HG03469 (cell line): ENCODE measurements around the gene PIGQ.

Source experiments
- ATAC-seq: cut with Tn5 transposase; IDR thresholded peaks from one replicate; pipeline ENCODE4 v1.9.1; 2021; ENCODE audit warnings: mild to moderate bottlenecking, moderate library complexity, moderate number of reproducible peaks; ENCODE audit not compliant: unreplicated experiment

The PIGQ gene

GRCh38 chr16:569445-570254 lies at the start of gene PIGQ:
Gene PIGQ, plus strand, starts transcription at chr16:569968. Its CDS starts 4,107 bp downstream, at chr16:574075.
- ATAC-seq: no peak

GRCh38 chr16:520847-521246 lies 48.9 kb upstream of the PIGQ start:
- no peak for ATAC-seq

- ATAC-seq: no peak
Observed at GRCh38 chr16:521381-522210, 48.2 kb upstream of the PIGQ start.

GRCh38 chr16:522320-523096 lies 47.3 kb upstream of the PIGQ start:
- no peak for ATAC-seq

- no peak for ATAC-seq
Observed at GRCh38 chr16:523097-523741, 46.5 kb upstream of the PIGQ start.

GRCh38 chr16:524274-525040 lies 45.3 kb upstream of the PIGQ start:
- ATAC-seq: no peak

GRCh38 chr16:525123-525519 lies 44.6 kb upstream of the PIGQ start:
- no peak for ATAC-seq

- no peak for ATAC-seq
Observed at GRCh38 chr16:525520-526180, 44.1 kb upstream of the PIGQ start.

- no peak for ATAC-seq
Observed at GRCh38 chr16:526181-527014, 43.4 kb upstream of the PIGQ start.

- peak; percentile 32 for ATAC-seq
Observed at GRCh38 chr16:527015-527903, 42.5 kb upstream of the PIGQ start, which contains the start of gene CAPN15. Gene CAPN15, plus strand, starts transcription at chr16:527712. Its CDS starts 19,127 bp downstream, at chr16:546839.

GRCh38 chr16:528111-529011 lies 41.4 kb upstream of the PIGQ start:
- ATAC-seq: peak; percentile 9

- no peak for ATAC-seq
Observed at GRCh38 chr16:529012-529575, 40.7 kb upstream of the PIGQ start.

- no peak for ATAC-seq
Observed at GRCh38 chr16:530111-530817, 39.5 kb upstream of the PIGQ start.

- no peak for ATAC-seq
Observed at GRCh38 chr16:531494-532125, 38.2 kb upstream of the PIGQ start.
